Kidney (tissue), 14 donors: ENCODE measurements around the gene IQSEC1. TPM values are rescaled to one million over a fixed set of nuclear protein-coding genes. Genes with fewer than 3 reads are reported as not detected.

Source experiments
- DNase-seq, 5 donors: peaks; one replicate each; pipeline ENCODE4 v3.0.0-alpha.2; 2013 to 2020
- FAIRE-seq: peaks from 2 replicates; lab custom pipeline; 2012; peaks lifted over from hg19 to GRCh38; lab: Jason Lieb, UNC
- H3K27ac ChIP-seq, 2 donors: one replicate each; pipeline ENCODE4 v1.7.0; 2013; ENCODE audit warnings: low read depth in 2 of 2, low read length in 2 of 2, inconsistent platforms in 1 of 2
- H3K27me3 ChIP-seq: one replicate; pipeline ENCODE4 v1.7.1; 2013; ENCODE audit warnings: low read length, inconsistent platforms; ENCODE audit not compliant: control insufficient read depth, insufficient read depth
- H3K36me3 ChIP-seq, 3 donors: one replicate each; pipeline versions ENCODE4 v1.7.0 to v1.7.1; 2013; ENCODE audit warnings: low read length in 3 of 3, control low read depth in 1 of 3, inconsistent platforms in 1 of 3; ENCODE audit not compliant: insufficient read depth in 3 of 3, control insufficient read depth in 2 of 3
- H3K4me1 ChIP-seq, 3 donors: one replicate each; pipeline versions ENCODE4 v1.7.0 to v1.7.1; 2013; ENCODE audit warnings: low read length in 3 of 3, inconsistent platforms in 1 of 3, low read depth in 1 of 3; ENCODE audit not compliant: control insufficient read depth in 2 of 3, insufficient read depth in 2 of 3
- H3K4me3 ChIP-seq, 3 donors: one replicate each; pipeline versions ENCODE4 v1.7.0 to v1.8.1; 2013; ENCODE audit warnings: low read length in 3 of 3, control low read depth in 1 of 3, inconsistent platforms in 1 of 3
- H3K9ac ChIP-seq, 3 donors: one replicate each; pipeline versions ENCODE4 v1.7.0 to v1.7.1; 2013; ENCODE audit warnings: low read length in 3 of 3, control low read depth in 1 of 3, inconsistent platforms in 1 of 3
- H3K9me3 ChIP-seq, 3 donors: one replicate each; pipeline versions ENCODE4 v1.7.0 to v1.7.1; 2013; ENCODE audit warnings: low read length in 3 of 3, control low read depth in 1 of 3, inconsistent platforms in 1 of 3; ENCODE audit not compliant: control insufficient read depth in 2 of 3, insufficient read depth in 1 of 3
- intact Hi-C: fragments of 100-400 bp; cut with DNase I; formaldehyde crosslinking; loops from one replicate; pipeline ENCODE4 v1.11.1; 2022
- polyA plus RNA-seq: library from polyadenylated mRNA; stranded (reverse); fragments of 350-450 nt; fragmentation: Illumina TruSeq; extraction: RNeasy Lipid Tissue Mini Kit (QIAGEN cat#74804); gene quantifications from one replicate; pipeline ENCODE4 v1.2.3, GENCODE V29; 2014; ENCODE audit warnings: low read depth, low replicate concordance; ENCODE audit not compliant: insufficient read depth
- total RNA-seq: library from RNA; stranded (reverse); fragmentation: NEBNext Ultra II Directional; extraction: Animal tissue kit (Norgen Biotek cat#: 25700); gene quantifications from one replicate; pipeline ENCODE4 v1.2.1, GENCODE V29; 2021
- TF ChIP-seq, protein P1 (sequence below): IDR thresholded peaks from 3 replicates; pipeline ENCODE4 v1.5.1; 2012; ENCODE audit warnings: mild to moderate bottlenecking, moderate library complexity, borderline replicate concordance; ENCODE audit not compliant: insufficient read depth; ENCODE audit errors: extremely low read depth
- donor health status: control.
- donor health status: control.
- donor health status: control.
- donor health status: control.
- donor health status: control.
- donor health status: DM: yes; HTN: yes; CAD: no.
- donor health status: Normal renal cell carcinoma (clear cell type).

Gene IQSEC1
- total and polyA plus RNA-seq, 2 donors from 2014 or later = 15.1 to 45.7 TPM

DNA sequence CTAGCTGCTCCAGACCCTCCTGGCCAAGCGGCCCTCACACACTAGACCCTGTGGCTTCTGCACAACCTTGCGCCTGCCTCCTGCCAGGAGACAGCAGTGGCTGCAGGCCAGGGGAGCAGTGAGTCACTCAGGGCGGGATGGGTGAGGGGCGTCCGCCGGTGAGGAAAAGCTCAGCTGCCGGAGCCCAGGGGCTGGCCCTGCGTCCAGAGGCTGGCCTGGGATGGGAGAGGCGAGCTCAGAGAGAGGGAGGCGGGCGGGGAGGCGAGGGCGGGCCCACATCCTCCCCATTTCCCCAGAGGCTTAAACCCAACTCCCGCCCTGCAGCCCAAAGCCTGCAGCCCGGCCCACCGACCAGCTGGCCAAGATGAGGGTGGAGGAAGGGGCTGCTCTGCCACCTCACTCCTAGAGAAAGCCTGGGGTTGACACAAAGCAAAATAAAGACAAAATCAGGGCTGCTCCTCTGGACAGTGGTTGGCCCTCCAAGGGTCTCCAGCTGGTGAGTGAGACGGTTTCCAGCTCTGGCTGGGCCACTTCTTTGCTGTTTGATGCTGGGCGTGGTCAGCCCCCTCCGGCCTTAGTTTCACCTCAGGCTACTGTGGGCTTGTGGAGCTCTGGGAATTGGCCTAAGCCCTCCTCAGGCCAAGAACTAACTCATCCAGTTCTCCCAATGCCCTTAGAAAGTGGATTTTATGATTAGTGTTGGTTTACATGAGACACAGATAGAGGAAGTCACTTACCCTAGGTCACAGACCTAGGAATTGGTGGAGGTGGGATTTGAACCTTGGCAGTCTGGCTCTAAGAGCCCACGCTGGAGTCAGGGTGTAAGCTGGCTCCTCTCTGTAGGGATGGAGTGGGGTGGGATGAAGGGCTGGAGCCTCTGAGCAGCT is 50.6 kb downstream of the IQSEC1 start:
- no peaks in the 10 kb centered on the region for H3K9me3 ChIP-seq
- no peak overlapping the region for H3K9ac ChIP-seq
- TF ChIP-seq, protein P1, sequence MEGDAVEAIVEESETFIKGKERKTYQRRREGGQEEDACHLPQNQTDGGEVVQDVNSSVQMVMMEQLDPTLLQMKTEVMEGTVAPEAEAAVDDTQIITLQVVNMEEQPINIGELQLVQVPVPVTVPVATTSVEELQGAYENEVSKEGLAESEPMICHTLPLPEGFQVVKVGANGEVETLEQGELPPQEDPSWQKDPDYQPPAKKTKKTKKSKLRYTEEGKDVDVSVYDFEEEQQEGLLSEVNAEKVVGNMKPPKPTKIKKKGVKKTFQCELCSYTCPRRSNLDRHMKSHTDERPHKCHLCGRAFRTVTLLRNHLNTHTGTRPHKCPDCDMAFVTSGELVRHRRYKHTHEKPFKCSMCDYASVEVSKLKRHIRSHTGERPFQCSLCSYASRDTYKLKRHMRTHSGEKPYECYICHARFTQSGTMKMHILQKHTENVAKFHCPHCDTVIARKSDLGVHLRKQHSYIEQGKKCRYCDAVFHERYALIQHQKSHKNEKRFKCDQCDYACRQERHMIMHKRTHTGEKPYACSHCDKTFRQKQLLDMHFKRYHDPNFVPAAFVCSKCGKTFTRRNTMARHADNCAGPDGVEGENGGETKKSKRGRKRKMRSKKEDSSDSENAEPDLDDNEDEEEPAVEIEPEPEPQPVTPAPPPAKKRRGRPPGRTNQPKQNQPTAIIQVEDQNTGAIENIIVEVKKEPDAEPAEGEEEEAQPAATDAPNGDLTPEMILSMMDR = no peak
- peaks cover 0 to 5% (median 0%) of the 10 kb centered on the region in 3 donors for H3K4me1 ChIP-seq
- intact Hi-C loops = no loop called here
- no peaks in the 10 kb centered on the region for H3K27me3 ChIP-seq
- DNase-seq (peak; percentile 57 to 88 (median 75)), FAIRE-seq (no peak)
- H3K27ac ChIP-seq = no peak overlapping the region
- H3K4me3 ChIP-seq = no peak overlapping the region
- no peaks in the 10 kb centered on the region for H3K36me3 ChIP-seq

DNA sequence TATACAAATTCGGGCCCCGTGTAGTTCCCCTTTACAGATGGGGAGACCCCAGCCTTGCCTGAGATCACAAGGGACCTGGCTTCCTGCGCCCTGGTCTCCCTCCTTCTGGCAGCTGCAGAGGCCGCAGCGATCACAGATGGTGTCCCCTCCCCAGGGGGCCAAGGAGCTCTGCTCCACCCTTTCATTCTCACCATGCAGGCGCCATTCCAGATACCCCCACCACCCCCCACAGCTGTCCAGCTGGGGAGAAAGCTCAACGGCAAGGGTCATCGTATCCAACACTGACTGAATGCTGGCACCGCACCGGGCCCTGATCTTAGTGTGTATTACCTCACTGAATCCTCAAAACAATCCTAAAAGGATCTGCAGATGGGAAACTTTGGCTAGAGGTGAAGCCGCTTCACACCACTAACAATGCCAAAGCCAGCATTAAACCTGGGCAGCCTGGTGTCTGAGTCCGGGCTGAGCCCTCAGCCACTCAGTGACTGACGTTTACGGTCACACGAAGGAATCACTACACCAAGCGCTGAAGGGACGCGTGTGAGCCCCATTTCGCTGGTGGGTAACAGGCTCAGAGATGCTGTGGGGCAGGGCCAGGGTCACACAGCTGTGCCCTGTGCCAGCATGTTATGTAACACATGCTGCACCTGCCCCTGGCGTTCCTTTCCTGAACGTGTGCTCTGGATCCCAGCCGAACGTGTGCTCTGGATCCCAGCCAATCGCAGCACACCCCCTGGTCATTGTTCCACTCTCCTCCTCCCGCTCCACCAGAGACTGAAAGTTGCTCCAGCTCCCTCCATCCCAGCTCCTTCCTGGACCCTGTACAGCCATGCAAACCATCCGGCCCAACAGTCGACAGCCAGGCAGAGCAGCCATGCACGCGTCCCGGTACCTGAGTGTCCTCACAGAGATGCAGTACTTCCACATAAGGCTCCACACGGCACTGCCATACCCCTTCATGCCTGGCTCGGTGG is 51.8 kb downstream of the IQSEC1 start:
- no peak for FAIRE-seq
- no peaks in the 10 kb centered on the region for H3K36me3 ChIP-seq
- TF ChIP-seq, protein P1 = no peak
- no peak overlapping the region for H3K4me3 ChIP-seq
- DNase-seq = peak in 1 of 5 donors; percentile 30
- no peak overlapping the region for H3K9ac ChIP-seq
- intact Hi-C loops = no loop called here
- no peaks in the 10 kb centered on the region for H3K9me3 ChIP-seq
- no peaks in the 10 kb centered on the region for H3K27me3 ChIP-seq
- H3K27ac ChIP-seq = no peak overlapping the region
- peaks cover 0 to 5% (median 0%) of the 10 kb centered on the region in 3 donors for H3K4me1 ChIP-seq

DNA sequence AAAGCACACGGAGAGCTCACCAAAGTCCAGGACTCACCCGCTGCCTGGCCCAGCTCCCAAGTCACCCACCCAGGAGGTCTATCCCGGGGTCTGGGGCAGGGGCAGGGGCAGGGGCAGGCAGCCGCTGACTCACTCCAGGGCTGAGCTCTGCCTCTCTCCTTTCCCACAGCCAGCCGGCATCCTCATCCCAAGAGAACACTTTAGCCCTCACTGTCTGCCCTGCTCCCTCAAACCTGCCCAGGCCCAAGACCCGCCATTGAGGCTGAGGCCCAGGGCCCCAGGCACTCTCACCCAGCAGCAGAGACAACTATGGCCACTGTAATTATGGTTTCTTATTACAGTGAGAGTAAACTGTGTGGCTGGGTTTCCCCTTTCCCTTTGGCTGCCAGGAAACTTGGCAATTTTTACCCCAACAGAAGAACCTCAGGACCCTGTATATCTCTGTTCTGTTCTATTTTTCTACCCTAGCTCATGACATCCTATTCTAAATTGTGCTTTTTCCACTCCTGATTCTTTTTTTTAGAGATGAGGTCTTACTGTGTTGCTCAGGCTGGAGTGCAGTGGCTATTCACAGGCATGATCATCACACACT is 53.0 kb downstream of the IQSEC1 start:
- H3K9me3 ChIP-seq = no peaks in the 10 kb centered on the region
- no peak overlapping the region for H3K4me3 ChIP-seq
- H3K9ac ChIP-seq = no peak overlapping the region
- intact Hi-C loops = no loop called here
- DNase-seq = peak in 1 of 5 donors; percentile 60
- TF ChIP-seq, protein P1 = no peak
- H3K36me3 ChIP-seq = no peaks in the 10 kb centered on the region
- peaks cover 0 to 5% (median 0%) of the 10 kb centered on the region in 3 donors for H3K4me1 ChIP-seq
- H3K27ac ChIP-seq = no peak overlapping the region
- FAIRE-seq = no peak
- no peaks in the 10 kb centered on the region for H3K27me3 ChIP-seq
